ENCODE results near the gene BBS4. TPM values are rescaled to one million over a fixed set of nuclear protein-coding genes. Genes with fewer than 3 reads are reported as not detected.

Gene BBS4
- total RNA-seq, 4 donors from 2014 or later = 13.9 to 27.9 (median 19.0) TPM

DNA sequence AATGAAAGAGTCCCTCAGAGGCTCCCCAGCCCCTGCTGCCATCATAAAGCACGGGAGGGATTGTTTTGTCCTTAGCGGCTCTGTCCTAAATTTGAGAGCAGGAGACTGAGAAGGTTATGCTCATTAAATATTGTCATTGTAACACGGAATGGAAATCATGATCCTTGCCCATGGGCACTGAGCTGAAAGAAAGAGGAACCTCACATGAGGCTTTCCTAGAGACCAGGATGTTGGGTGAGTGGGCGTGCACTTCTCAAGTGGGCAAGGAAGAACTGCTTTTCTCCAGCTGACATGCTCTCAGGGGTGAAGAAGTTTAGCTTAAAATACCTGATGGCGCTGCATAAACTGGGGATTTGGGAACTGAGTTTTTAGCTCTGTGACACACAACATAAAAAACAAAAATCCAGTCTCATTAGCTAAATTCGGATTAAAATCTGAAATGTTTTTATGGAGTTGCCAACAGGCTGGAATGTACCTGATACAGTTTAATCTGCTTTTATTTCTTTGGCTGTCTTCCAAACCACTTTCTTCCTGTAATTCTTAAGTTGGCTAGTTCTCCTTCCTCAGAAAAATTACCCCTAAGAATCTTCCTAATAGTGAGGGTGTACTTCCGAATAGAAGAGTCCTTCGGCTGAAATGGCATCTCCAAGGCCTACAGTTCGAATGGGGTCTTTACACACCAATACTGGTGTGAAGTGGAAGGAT is 65.9 kb downstream of the BBS4 start:
- H3K27me3 ChIP-seq = no peaks in the 10 kb centered on the region
- H3K4me3 ChIP-seq = no peak overlapping the region
- H3K9me3 ChIP-seq = no peaks in the 10 kb centered on the region
- TF ChIP-seq POLR2AphosphoS5 (IDR thresholded peaks at IDR 0.05) (no peak), EP300 (IDR thresholded peaks at IDR 0.05) (no peak), POLR2A (IDR thresholded peaks at IDR 0.05; ENCODE audit: low read depth) (no peak)
- TF ChIP-seq, protein P1, sequence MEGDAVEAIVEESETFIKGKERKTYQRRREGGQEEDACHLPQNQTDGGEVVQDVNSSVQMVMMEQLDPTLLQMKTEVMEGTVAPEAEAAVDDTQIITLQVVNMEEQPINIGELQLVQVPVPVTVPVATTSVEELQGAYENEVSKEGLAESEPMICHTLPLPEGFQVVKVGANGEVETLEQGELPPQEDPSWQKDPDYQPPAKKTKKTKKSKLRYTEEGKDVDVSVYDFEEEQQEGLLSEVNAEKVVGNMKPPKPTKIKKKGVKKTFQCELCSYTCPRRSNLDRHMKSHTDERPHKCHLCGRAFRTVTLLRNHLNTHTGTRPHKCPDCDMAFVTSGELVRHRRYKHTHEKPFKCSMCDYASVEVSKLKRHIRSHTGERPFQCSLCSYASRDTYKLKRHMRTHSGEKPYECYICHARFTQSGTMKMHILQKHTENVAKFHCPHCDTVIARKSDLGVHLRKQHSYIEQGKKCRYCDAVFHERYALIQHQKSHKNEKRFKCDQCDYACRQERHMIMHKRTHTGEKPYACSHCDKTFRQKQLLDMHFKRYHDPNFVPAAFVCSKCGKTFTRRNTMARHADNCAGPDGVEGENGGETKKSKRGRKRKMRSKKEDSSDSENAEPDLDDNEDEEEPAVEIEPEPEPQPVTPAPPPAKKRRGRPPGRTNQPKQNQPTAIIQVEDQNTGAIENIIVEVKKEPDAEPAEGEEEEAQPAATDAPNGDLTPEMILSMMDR (IDR thresholded peaks at IDR 0.05) = no peak
- intact Hi-C loops (cut with DNase I) = no loop called here
- peak; percentile 89 for DNase-seq (ENCODE audit: extremely low spot score)
- H3K4me1 ChIP-seq = peaks cover 0 to 4% (median 0%) of the 10 kb centered on the region in 4 donors
- no peak overlapping the region for H3K27ac ChIP-seq (replicated peaks in 1 of 4)
- H3K36me3 ChIP-seq = peaks cover 35 to 59% (median 51%) of the 10 kb centered on the region in 4 donors
- 80% methylated on average over 9 of the region's 9 CpGs for WGBS

GRCh38 chr15:72754096-72754495 is 68.1 kb downstream of the BBS4 start:
- H3K4me1 ChIP-seq = peaks cover 0 to 8% (median 2%) of the 10 kb centered on the region in 4 donors
- intact Hi-C loops (cut with DNase I) = no loop called here
- WGBS = 94% methylated on average over 6 of the region's 6 CpGs
- peaks cover 39 to 79% (median 65%) of the 10 kb centered on the region in 4 donors for H3K36me3 ChIP-seq
- no peaks in the 10 kb centered on the region for H3K27me3 ChIP-seq
- TF ChIP-seq POLR2AphosphoS5 (IDR thresholded peaks at IDR 0.05) (no peak), POLR2A (IDR thresholded peaks at IDR 0.05; ENCODE audit: low read depth) (no peak)
- TF ChIP-seq, protein P1 (IDR thresholded peaks at IDR 0.05) = no peak
- no peak overlapping the region for H3K4me3 ChIP-seq
- no peaks in the 10 kb centered on the region for H3K9me3 ChIP-seq
- H3K27ac ChIP-seq (replicated peaks in 1 of 4) = no peak overlapping the region
- peak; percentile 39 for DNase-seq (ENCODE audit: extremely low spot score)

DNA sequence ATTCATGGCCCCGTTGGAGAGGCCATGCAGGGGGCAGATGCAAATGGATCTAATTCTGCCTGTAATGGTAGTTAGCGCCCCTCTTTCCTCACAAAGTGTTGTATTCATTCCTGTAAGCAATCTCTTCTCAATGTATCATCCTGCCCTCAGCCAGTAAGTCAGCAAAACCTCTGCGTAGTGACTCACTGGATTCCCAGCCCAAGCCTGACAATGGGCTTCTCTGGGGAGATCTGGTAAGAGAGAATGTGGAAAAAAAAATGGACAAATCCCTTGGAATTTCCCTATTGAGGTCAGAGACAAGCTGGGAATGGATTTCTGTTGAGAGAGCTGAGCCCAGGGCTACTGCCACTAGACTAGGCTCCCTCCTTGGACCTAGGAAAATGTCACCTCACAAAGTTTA is 72.2 kb downstream of the BBS4 start:
- no peak for TF ChIP-seq POLR2A (IDR thresholded peaks at IDR 0.05; ENCODE audit: low read depth)
- TF ChIP-seq EP300 (IDR thresholded peaks at IDR 0.05) = no peak
- TF ChIP-seq POLR2AphosphoS5 (IDR thresholded peaks at IDR 0.05) = no peak
- TF ChIP-seq, protein P1 (IDR thresholded peaks at IDR 0.05) = no peak
- intact Hi-C loops (cut with DNase I) = no loop called here
- H3K27ac ChIP-seq (replicated peaks in 1 of 4) = no peak overlapping the region
- peaks cover 0 to 8% (median 0%) of the 10 kb centered on the region in 4 donors for H3K4me1 ChIP-seq
- peaks cover 35 to 98% (median 75%) of the 10 kb centered on the region in 4 donors for H3K36me3 ChIP-seq
- no peaks in the 10 kb centered on the region for H3K27me3 ChIP-seq
- whole genome bisulfite sequencing = 75% methylated on average over 3 of the region's 3 CpGs
- H3K9me3 ChIP-seq = no peaks in the 10 kb centered on the region
- no peak overlapping the region for H3K4me3 ChIP-seq
- no peak for DNase-seq (ENCODE audit: extremely low spot score)

DNA sequence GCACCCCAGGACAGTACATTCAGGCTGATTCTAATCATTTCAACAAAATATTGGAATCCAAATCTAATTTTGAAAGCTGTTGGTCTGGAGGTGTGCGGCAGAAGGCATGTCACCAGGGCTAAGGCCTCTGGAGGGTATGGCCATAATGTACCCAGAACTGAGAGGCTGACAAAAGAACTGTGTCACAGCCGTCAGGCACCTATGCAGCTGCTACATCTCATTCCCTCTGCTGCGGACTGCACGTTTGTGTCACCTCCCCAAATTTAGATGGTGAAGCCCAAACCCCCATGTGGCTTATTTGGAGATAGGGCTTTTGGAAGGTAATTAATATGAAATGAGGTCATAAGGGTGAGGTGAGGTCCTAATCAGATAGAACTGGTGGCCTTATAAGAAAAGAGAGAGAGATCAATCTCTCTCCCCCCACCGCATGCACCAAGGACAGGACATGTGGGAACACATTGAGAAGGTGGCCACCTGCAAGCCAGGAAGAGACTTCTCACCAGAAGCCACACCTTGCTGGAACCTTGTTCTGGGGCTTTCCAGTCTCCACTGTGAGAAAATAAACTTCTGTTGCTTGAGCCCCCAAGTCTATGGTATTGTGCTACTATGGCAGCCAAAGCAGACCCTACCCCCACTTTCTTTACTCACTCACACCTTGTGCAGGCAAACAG is 74.7 kb downstream of the BBS4 start:
- Histone ChIP-seq H3K4me3 (no peak overlapping the region), H3K27ac (replicated peaks in 1 of 4) (no peak overlapping the region), H3K4me1 (peaks cover 0 to 8% (median 0%) of the 10 kb centered on the region in 4 donors), H3K27me3 (no peaks in the 10 kb centered on the region), H3K36me3 (peaks cover 25 to 82% (median 62%) of the 10 kb centered on the region in 4 donors), H3K9me3 (no peaks in the 10 kb centered on the region)
- DNase-seq (ENCODE audit: extremely low spot score) = no peak
- no peak for TF ChIP-seq POLR2A (IDR thresholded peaks at IDR 0.05; ENCODE audit: low read depth)
- no peak for TF ChIP-seq POLR2AphosphoS5 (IDR thresholded peaks at IDR 0.05)
- TF ChIP-seq, protein P1 (IDR thresholded peaks at IDR 0.05) = no peak
- TF ChIP-seq EP300 (IDR thresholded peaks at IDR 0.05) = no peak
- intact Hi-C loops (cut with DNase I) = no loop called here
- 98% methylated on average over 5 of the region's 5 CpGs for WGBS

All from esophagus muscularis mucosa (tissue), 4 donors.